HepG2 (cell line): Measurements from ENCODE around the gene MAFF. TPM values are rescaled to one million over a fixed set of nuclear protein-coding genes. Genes with fewer than 3 reads are reported as not detected.

ENCODE experiments used
- BRD4 ChIP-seq: sonication (generic); formaldehyde crosslinking; IDR thresholded peaks from 2 replicates; pipeline ENCODE4 v1.4.0; 2020; ENCODE audit warnings: missing genetic modification reagents
- CHD2 ChIP-seq: IDR thresholded peaks from 2 replicates; pipeline ENCODE4 v1.6.1; 2011; ENCODE audit warnings: low read depth, low read length, improper control_type of control experiment
- DR1 ChIP-seq: sonication (generic); formaldehyde crosslinking; IDR thresholded peaks from 2 replicates; pipeline ENCODE4 v1.8.0; 2021; ENCODE audit warnings: mild to moderate bottlenecking, missing genetic modification reagents, inconsistent platforms
- HNF4A ChIP-seq: sonication (generic); formaldehyde crosslinking; IDR thresholded peaks from 2 replicates; pipeline ENCODE4 v1.4.0; 2020; ENCODE audit warnings: missing genetic modification reagents
- HOXD1 ChIP-seq: sonication (generic); formaldehyde crosslinking; IDR thresholded peaks from 2 replicates; pipeline ENCODE4 v1.5.0; 2020; ENCODE audit warnings: missing genetic modification reagents
- JARID2 ChIP-seq: sonication (generic); formaldehyde crosslinking; IDR thresholded peaks from 2 replicates; pipeline ENCODE4 v1.8.1; 2023; ENCODE audit warnings: missing genetic modification reagents, inconsistent platforms; ENCODE audit not compliant: insufficient replicate concordance
- KLF15 ChIP-seq: sonication (generic); formaldehyde crosslinking; IDR thresholded peaks from 2 replicates; pipeline ENCODE4 v1.8.1; 2023; ENCODE audit warnings: borderline replicate concordance, mild to moderate bottlenecking, inconsistent platforms, missing genetic modification reagents, mixed read lengths
- RCOR2 ChIP-seq: IDR thresholded peaks from 2 replicates; pipeline ENCODE4 v1.6.1; 2016; ENCODE audit warnings: missing biosample characterization, missing genetic modification reagents
- SNAPC4 ChIP-seq: sonication (generic); formaldehyde crosslinking; IDR thresholded peaks from 2 replicates; pipeline ENCODE4 v1.4.0; 2020; ENCODE audit warnings: mild to moderate bottlenecking, missing genetic modification reagents
- SP1 ChIP-seq, 2 experiments: fragments of 450-650 bp in 1 of 2; sonication (generic) in 1 of 2; formaldehyde crosslinking in 1 of 2; IDR thresholded peaks; 2 replicates each; pipeline versions ENCODE4 v1.4.0 to v1.6.1; 2016 to 2020; ENCODE audit warnings: missing genetic modification reagents in 1 of 2
- SRY ChIP-seq: sonication (generic); formaldehyde crosslinking; IDR thresholded peaks from 2 replicates; pipeline ENCODE4 v1.8.0; 2022; ENCODE audit warnings: mild to moderate bottlenecking, missing genetic modification reagents
- ZNF207 ChIP-seq: fragments of 450-650 bp; IDR thresholded peaks from 2 replicates; pipeline ENCODE4 v1.6.1; 2016; ENCODE audit warnings: antibody characterized with exemption, borderline replicate concordance
- ZNF230 ChIP-seq: sonication (generic); formaldehyde crosslinking; IDR thresholded peaks from 2 replicates; pipeline ENCODE4 v1.4.0; 2020; ENCODE audit warnings: mild to moderate bottlenecking, missing genetic modification reagents
- ZNF296 ChIP-seq: sonication (generic); formaldehyde crosslinking; conservative IDR thresholded peaks from 2 replicates; pipeline ENCODE4 v1.5.0; 2020; ENCODE audit warnings: mild to moderate bottlenecking, missing genetic modification reagents
- ZNF841 ChIP-seq: sonication (generic); formaldehyde crosslinking; IDR thresholded peaks from 2 replicates; pipeline ENCODE4 v1.8.1; 2023; ENCODE audit warnings: missing genetic modification reagents, borderline replicate concordance
- ZNF891 ChIP-seq: sonication (generic); formaldehyde crosslinking; IDR thresholded peaks from 2 replicates; pipeline ENCODE4 v1.5.0; 2020; ENCODE audit warnings: mild to moderate bottlenecking, missing genetic modification reagents
- polyA plus RNA-seq, 8 experiments: library from polyadenylated mRNA; depleted of rRNA in 3 of 8; stranded (reverse) in 7 of 8; unstranded in 1 of 8; fragments of >200 nt; fragmentation: Illumina TruSeq in 4 of 8; extraction: Trizol in 4 of 8; gene quantifications; 2 replicates each; pipeline versions ENCODE4 v1.2.1 to v1.2.3, GENCODE V29; 2011 to 2016; ENCODE audit warnings: low read depth in 4 of 8, missing spikeins in 1 of 8, mixed read lengths in 1 of 8; ENCODE audit not compliant: insufficient read depth in 1 of 8
- total RNA-seq, 5 experiments: library from RNA; depleted of rRNA; stranded (reverse); fragments of >200 nt; fragmentation: Illumina TruSeq; extraction: Trizol; gene quantifications; 2 replicates each; pipeline ENCODE4 v1.2.3, GENCODE V29; 2016; ENCODE audit warnings: low read depth in 1 of 5
- TF ChIP-seq, protein P1 (sequence below): IDR thresholded peaks from 2 replicates; pipeline ENCODE4 v1.6.1; 2016; ENCODE audit warnings: missing genetic modification reagents, missing compliant biosample characterization
- TF ChIP-seq, protein P2 (sequence below): sonication (generic); formaldehyde crosslinking; IDR thresholded peaks from 2 replicates; pipeline ENCODE4 v1.5.1; 2020; ENCODE audit warnings: missing genetic modification reagents, mild to moderate bottlenecking, borderline replicate concordance
- TF ChIP-seq, protein P3 (sequence below): sonication (generic); formaldehyde crosslinking; IDR thresholded peaks from 2 replicates; pipeline ENCODE4 v1.4.0; 2020; ENCODE audit warnings: missing genetic modification reagents

MAFF gene
- total and polyA plus RNA-seq, 2 of the 13 experiments (the other 11 are each of a cell fraction or from before 2014, with no cell fraction given), result 5.4 to 14.3 TPM

DNA sequence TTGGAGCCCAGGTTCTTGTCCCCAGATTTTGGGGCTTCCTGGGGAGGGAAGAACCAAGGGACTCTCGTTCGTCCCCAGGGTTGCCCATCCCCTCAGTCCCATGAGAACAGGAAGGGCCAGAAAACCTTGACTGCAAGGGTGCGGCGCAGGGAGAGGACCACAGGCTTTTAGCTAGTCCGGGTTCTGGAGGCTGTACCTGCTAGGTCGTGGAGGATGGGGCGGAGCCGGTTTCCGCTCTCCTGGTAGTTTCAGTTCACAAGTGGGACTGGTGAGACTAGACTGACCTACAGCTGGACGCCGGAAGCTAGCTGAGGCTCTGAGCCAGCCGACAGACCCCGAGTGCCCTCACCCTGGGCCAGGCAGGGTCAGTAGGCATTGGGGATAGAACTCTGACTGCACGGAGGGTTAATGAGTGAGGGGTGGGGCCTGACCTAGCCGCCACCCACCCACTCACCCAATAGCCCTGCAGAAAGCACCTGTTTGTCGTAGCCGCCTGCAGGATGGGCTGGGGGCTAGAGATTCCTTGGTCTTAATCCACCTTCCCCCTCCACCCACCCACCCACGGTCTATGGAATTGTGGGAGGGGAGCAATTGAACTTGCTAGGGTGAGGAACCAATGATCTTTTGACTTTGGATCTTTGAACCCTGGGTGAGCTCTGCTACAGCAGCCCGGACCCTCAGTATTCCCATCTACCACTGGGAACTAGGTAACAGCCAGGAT, 1.5 kb downstream of the MAFF start (continued):
- TF ChIP-seq SNAPC4 (CRISPR knock-in tag) (no peak), RCOR2 (CRISPR knock-in tag) (no peak), BRD4 (CRISPR knock-in tag) (no peak), KLF15 (no peak), ZNF230 (no peak), ZNF891 (peak; percentile 20; the same call in 1 of the 2 replicates), SRY (peak; percentile 17; the same call in 1 of the 2 replicates), HNF4A (peak; percentile 39; the same call in 1 of the 2 replicates), ZNF207 (no peak), DR1 (no peak), CHD2 (no peak), ZNF841 (CRISPR knock-in tag) (no peak), ZNF296 (CRISPR knock-in tag) (no peak), HOXD1 (CRISPR knock-in tag) (no peak), JARID2 (no peak), SP1 (IDR thresholded peaks at IDR 0.05) (no peak), SP1 (CRISPR knock-in tag; IDR thresholded peaks at IDR 0.05) (0 out of 2 replicates have a peak, but pooled peaks have one; percentile 12)
- TF ChIP-seq, protein P1, sequence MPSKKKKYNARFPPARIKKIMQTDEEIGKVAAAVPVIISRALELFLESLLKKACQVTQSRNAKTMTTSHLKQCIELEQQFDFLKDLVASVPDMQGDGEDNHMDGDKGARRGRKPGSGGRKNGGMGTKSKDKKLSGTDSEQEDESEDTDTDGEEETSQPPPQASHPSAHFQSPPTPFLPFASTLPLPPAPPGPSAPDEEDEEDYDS (CRISPR knock-in tag), result peak; percentile 62
- TF ChIP-seq, protein P2, sequence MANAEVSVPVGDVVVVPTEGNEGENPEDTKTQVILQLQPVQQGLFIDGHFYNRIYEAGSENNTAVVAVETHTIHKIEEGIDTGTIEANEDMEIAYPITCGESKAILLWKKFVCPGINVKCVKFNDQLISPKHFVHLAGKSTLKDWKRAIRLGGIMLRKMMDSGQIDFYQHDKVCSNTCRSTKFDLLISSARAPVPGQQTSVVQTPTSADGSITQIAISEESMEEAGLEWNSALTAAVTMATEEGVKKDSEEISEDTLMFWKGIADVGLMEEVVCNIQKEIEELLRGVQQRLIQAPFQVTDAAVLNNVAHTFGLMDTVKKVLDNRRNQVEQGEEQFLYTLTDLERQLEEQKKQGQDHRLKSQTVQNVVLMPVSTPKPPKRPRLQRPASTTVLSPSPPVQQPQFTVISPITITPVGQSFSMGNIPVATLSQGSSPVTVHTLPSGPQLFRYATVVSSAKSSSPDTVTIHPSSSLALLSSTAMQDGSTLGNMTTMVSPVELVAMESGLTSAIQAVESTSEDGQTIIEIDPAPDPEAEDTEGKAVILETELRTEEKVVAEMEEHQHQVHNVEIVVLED (CRISPR knock-in tag), result no peak
- TF ChIP-seq, protein P3, sequence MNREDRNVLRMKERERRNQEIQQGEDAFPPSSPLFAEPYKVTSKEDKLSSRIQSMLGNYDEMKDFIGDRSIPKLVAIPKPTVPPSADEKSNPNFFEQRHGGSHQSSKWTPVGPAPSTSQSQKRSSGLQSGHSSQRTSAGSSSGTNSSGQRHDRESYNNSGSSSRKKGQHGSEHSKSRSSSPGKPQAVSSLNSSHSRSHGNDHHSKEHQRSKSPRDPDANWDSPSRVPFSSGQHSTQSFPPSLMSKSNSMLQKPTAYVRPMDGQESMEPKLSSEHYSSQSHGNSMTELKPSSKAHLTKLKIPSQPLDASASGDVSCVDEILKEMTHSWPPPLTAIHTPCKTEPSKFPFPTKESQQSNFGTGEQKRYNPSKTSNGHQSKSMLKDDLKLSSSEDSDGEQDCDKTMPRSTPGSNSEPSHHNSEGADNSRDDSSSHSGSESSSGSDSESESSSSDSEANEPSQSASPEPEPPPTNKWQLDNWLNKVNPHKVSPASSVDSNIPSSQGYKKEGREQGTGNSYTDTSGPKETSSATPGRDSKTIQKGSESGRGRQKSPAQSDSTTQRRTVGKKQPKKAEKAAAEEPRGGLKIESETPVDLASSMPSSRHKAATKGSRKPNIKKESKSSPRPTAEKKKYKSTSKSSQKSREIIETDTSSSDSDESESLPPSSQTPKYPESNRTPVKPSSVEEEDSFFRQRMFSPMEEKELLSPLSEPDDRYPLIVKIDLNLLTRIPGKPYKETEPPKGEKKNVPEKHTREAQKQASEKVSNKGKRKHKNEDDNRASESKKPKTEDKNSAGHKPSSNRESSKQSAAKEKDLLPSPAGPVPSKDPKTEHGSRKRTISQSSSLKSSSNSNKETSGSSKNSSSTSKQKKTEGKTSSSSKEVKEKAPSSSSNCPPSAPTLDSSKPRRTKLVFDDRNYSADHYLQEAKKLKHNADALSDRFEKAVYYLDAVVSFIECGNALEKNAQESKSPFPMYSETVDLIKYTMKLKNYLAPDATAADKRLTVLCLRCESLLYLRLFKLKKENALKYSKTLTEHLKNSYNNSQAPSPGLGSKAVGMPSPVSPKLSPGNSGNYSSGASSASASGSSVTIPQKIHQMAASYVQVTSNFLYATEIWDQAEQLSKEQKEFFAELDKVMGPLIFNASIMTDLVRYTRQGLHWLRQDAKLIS (CRISPR knock-in tag), result no peak
